PC-3 (cell line): ENCODE results near the gene FBXO34. TPM values are rescaled to one million over a fixed set of nuclear protein-coding genes. Genes with fewer than 3 reads are reported as not detected.
A peak's percentile ranks its signal among the peaks of the same experiment; 100 is the strongest.

ENCODE experiments used
- ATAC-seq: fragments of 200-7000 bp; cut with Tn5 transposase; 2 replicates; pipeline ENCODE4 v1.9.1; 2020; ENCODE audit warnings: mild to moderate bottlenecking, moderate library complexity
- BruUV-seq: library from RNA; stranded (reverse); fragments of 400-500 nt; replicated peaks from 2 replicates; lab custom pipeline; 2021; lab: Mats Ljungman, UMichigan
- CTCF ChIA-PET: fragments of 300-600 bp; sonication (Branson Sonifier 250); formaldehyde crosslinking; loops from one replicate; lab custom pipeline; 2022; ENCODE audit warnings: antibody characterized with exemption; lab: Charles Lee
- POLR2A ChIA-PET: fragments of 300-600 bp; sonication (Branson Sonifier 250); formaldehyde crosslinking; loops from one replicate; lab custom pipeline; 2022; ENCODE audit warnings: antibody characterized with exemption; ENCODE audit not compliant: unreplicated experiment; lab: Charles Lee
- DNase-seq: peaks from one replicate; pipeline ENCODE4 v3.0.0-alpha.2; 2015
- H2AFZ ChIP-seq: fragments of 300-600 bp; sonication (generic); 2 replicates; pipeline ENCODE4 v1.6.0; 2016; ENCODE audit warnings: antibody characterized with exemption, low read length
- H3F3A ChIP-seq: fragments of 300-600 bp; sonication (generic); one replicate; pipeline ENCODE4 v1.6.0; 2017; ENCODE audit warnings: antibody characterized with exemption, low read length, control low read depth, mild to moderate bottlenecking; ENCODE audit not compliant: unreplicated experiment
- H3K27ac ChIP-seq: fragments of 300-600 bp; sonication (generic); 2 replicates; pipeline ENCODE4 v1.5.1; 2016; ENCODE audit warnings: mild to moderate bottlenecking, low read length
- H3K27me3 ChIP-seq: fragments of 300-600 bp; sonication (generic); 2 replicates; pipeline ENCODE4 v1.6.1; 2016; ENCODE audit warnings: low read length, mixed read lengths
- H3K36me3 ChIP-seq: fragments of 300-600 bp; sonication (generic); 2 replicates; pipeline ENCODE4 v1.6.1; 2016; ENCODE audit warnings: low read depth, mixed run types, low read length, mixed read lengths
- H3K4me1 ChIP-seq: fragments of 300-600 bp; sonication (generic); 2 replicates; pipeline ENCODE4 v1.5.1; 2016; ENCODE audit warnings: low read length; ENCODE audit not compliant: insufficient read depth
- H3K4me2 ChIP-seq: fragments of 300-600 bp; sonication (generic); 2 replicates; pipeline ENCODE4 v1.6.0; 2016; ENCODE audit warnings: low read length
- H3K4me3 ChIP-seq: fragments of 300-600 bp; sonication (generic); 2 replicates; pipeline ENCODE4 v1.5.1; 2016; ENCODE audit warnings: mild to moderate bottlenecking, low read length, mixed read lengths
- H3K79me2 ChIP-seq: fragments of 300-600 bp; sonication (generic); 2 replicates; pipeline ENCODE4 v1.6.1; 2017; ENCODE audit warnings: low read length, mixed read lengths
- H3K9ac ChIP-seq: fragments of 300-600 bp; sonication (generic); 2 replicates; pipeline ENCODE4 v1.6.0; 2016; ENCODE audit warnings: mild to moderate bottlenecking, low read length
- H3K9me2 ChIP-seq: fragments of 300-600 bp; sonication (generic); replicated peaks from 2 replicates; pipeline ENCODE4 v1.6.1; 2016; ENCODE audit warnings: mixed run types, low read length, mixed read lengths
- H3K9me3 ChIP-seq: fragments of 300-600 bp; sonication (generic); 2 replicates; pipeline ENCODE4 v1.6.1; 2016; ENCODE audit warnings: low read length, mixed read lengths
- H4K20me1 ChIP-seq: fragments of 300-600 bp; sonication (generic); 2 replicates; pipeline ENCODE4 v1.6.1; 2016; ENCODE audit warnings: low read length, mixed read lengths
- CTCF ChIP-seq: fragments of 300-600 bp; sonication (generic); conservative IDR thresholded peaks from 2 replicates; pipeline ENCODE4 v1.5.1; 2017; ENCODE audit warnings: antibody characterized with exemption, low read depth, mild to moderate bottlenecking, low read length
- EZH2 ChIP-seq: fragments of 300-600 bp; sonication (generic); IDR thresholded peaks from one replicate; pipeline ENCODE4 v1.6.1; 2017; ENCODE audit warnings: antibody characterized with exemption, mild to moderate bottlenecking, low read length; ENCODE audit not compliant: unreplicated experiment
- EZH2phosphoT487 ChIP-seq: fragments of 300-600 bp; sonication (generic); IDR thresholded peaks from 2 replicates; pipeline ENCODE4 v1.6.1; 2018; ENCODE audit warnings: mild to moderate bottlenecking, antibody characterized with exemption, low read length, borderline replicate concordance
- intact Hi-C: fragments of 100-400 bp; cut with micrococcal nuclease; formaldehyde crosslinking; loops from 2 replicates; pipeline ENCODE4 v1.9.0; 2023
- total RNA-seq: library from RNA; depleted of rRNA; stranded (reverse); fragments of >200 nt; gene quantifications from 2 replicates; pipeline ENCODE4 v1.2.3, GENCODE V29; 2014

Gene FBXO34
- total RNA-seq, 1 experiment from 2014 or later = 35.9 TPM

- no peak for ATAC-seq
- ChIA-PET CTCF (no interaction called here), POLR2A (no interaction called here)
- H3K4me3 ChIP-seq = no peak overlapping the region
- no peak overlapping the region for H3K4me2 ChIP-seq
- no peaks in the 10 kb centered on the region for H4K20me1 ChIP-seq
- H3K4me1 ChIP-seq = no peaks in the 10 kb centered on the region
- TF ChIP-seq EZH2phosphoT487 = no peak
- TF ChIP-seq CTCF = no peak
- TF ChIP-seq EZH2 = no peak
- no peak overlapping the region for H3K27ac ChIP-seq
- no peak overlapping the region for H2AFZ ChIP-seq
- no TSS peak for BruUV-seq
- no peaks in the 10 kb centered on the region for H3K79me2 ChIP-seq
- no peaks in the 10 kb centered on the region for H3F3A ChIP-seq
- H3K9me3 ChIP-seq = no peaks in the 10 kb centered on the region
- H3K36me3 ChIP-seq = no peaks in the 10 kb centered on the region
- intact Hi-C loops = loop anchor here (10.0 kb wide), 1 partner anchor 1231 kb away; no protein-coding TSS in a partner anchor
- 0 out of 2 replicates have a peak, but pooled peaks cover 3% of the 10 kb centered on the region for H3K27me3 ChIP-seq
- H3K9ac ChIP-seq = no peak overlapping the region
- H3K9me2 ChIP-seq = no peaks in the 10 kb centered on the region
- no peak for DNase-seq
These were observed 27.4 kb upstream of the FBXO34 start for GRCh38 chr14:55243813-55244212.

- no peak overlapping the region for H3K4me2 ChIP-seq
- H3K27ac ChIP-seq = no peak overlapping the region
- CTCF ChIA-PET = interaction anchor here (0.5 to 1.2 kb wide), 13 partner anchors 11 to 189 kb away, joined by 3 to 8 read pairs (median 4); no protein-coding TSS in a partner anchor
- TF ChIP-seq EZH2phosphoT487 (no peak), CTCF (peak; percentile 98)
- no peaks in the 10 kb centered on the region for H3K4me1 ChIP-seq
- POLR2A ChIA-PET = no interaction called here
- no peak overlapping the region for H2AFZ ChIP-seq
- intact Hi-C loops = loop anchor here (1.0 to 10.0 kb wide), 4 partner anchors 32 to 1229 kb away; no protein-coding TSS in a partner anchor
- no peaks in the 10 kb centered on the region for H3K9me3 ChIP-seq
- 0 out of 2 replicates have a peak, but pooled peaks cover 3% of the 10 kb centered on the region for H3K27me3 ChIP-seq
- no peak overlapping the region for H3K9ac ChIP-seq
- BruUV-seq = no TSS peak
- H3K36me3 ChIP-seq = no peaks in the 10 kb centered on the region
- no peaks in the 10 kb centered on the region for H4K20me1 ChIP-seq
- ATAC-seq (peak; percentile 84), DNase-seq (peak; percentile 76)
- H3K4me3 ChIP-seq = no peak overlapping the region
- H3K79me2 ChIP-seq = no peaks in the 10 kb centered on the region
- no peaks in the 10 kb centered on the region for H3F3A ChIP-seq
- no peaks in the 10 kb centered on the region for H3K9me2 ChIP-seq
These were observed 25.5 kb upstream of the FBXO34 start for GRCh38 chr14:55245657-55246268.

DNA sequence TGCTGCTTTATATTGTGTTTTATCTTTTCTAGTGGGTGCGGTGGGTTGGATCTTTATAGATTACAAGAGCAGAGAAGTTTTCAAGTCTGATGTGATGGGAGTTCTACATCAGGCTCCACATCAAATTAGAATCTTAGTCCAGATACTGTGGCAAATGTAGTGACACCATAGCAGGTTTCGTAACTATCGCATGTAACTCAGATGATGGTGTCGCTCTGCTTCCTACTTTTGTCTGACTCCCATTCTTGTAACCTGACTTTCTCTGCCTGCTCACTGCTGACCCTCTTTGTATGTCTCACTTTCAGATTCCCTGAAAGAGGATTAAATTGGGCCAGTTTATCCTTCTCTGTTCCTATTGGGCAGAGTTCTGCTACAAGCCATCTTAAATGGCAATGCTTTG is 22.8 kb upstream of the FBXO34 start:
- H3K9me2 ChIP-seq = no peaks in the 10 kb centered on the region
- DNase-seq (no peak), ATAC-seq (no peak)
- no peaks in the 10 kb centered on the region for H3K36me3 ChIP-seq
- H3K4me3 ChIP-seq = no peak overlapping the region
- H2AFZ ChIP-seq = no peak overlapping the region
- no TSS peak for BruUV-seq
- no peak for TF ChIP-seq EZH2
- no peak for TF ChIP-seq CTCF
- no peak for TF ChIP-seq EZH2phosphoT487
- H3K27me3 ChIP-seq = no peaks in the 10 kb centered on the region
- no peak overlapping the region for H3K4me2 ChIP-seq
- H3K9me3 ChIP-seq = no peaks in the 10 kb centered on the region
- POLR2A ChIA-PET = no interaction called here
- no peaks in the 10 kb centered on the region for H4K20me1 ChIP-seq
- H3K9ac ChIP-seq = no peak overlapping the region
- CTCF ChIA-PET = no interaction called here
- H3K4me1 ChIP-seq = no peaks in the 10 kb centered on the region
- no peak overlapping the region for H3K27ac ChIP-seq
- H3F3A ChIP-seq = no peaks in the 10 kb centered on the region
- intact Hi-C loops = loop anchor here (10.0 kb wide), 1 partner anchor 1226 kb away; no protein-coding TSS in a partner anchor
- no peaks in the 10 kb centered on the region for H3K79me2 ChIP-seq
